HG03280 (cell line): ENCODE measurements around the gene ARMC6.
A peak's percentile ranks its signal among the peaks of the same experiment; 100 is the strongest.

Experiments used
- ATAC-seq: cut with Tn5 transposase; IDR thresholded peaks from one replicate; pipeline ENCODE4 v1.9.1; 2021; ENCODE audit warnings: mild to moderate bottlenecking, moderate library complexity; ENCODE audit not compliant: unreplicated experiment

The ARMC6 gene

GRCh38 chr19:19054315-19054938 is 21.0 kb downstream of the ARMC6 start:
- ATAC-seq: no peak

DNA sequence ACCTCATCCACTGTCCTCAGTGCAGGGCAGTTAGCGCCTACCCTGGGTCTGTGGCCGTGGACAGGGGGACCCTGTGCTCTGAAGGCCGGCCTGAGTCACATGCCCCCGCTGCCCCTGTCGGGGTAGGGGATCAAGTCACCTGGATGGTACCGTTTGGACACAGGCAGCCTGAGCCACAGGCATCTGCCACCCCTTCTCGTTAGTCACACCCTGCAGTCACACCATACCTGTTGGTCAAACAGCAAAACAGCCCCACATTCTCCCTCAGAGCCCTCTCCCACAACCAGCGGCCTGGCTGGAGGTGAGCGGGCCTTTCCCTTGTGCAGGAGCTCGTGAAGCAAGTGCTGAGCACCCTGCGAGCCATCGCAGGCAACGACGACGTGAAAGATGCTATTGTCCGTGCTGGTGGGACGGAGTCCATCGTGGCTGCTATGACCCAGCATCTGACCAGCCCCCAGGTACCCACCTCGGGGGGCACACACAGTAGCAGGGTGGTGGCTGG is 21.6 kb downstream of the ARMC6 start:
- ATAC-seq: no peak

- ATAC-seq: no peak
These were observed 22.3 kb downstream of the ARMC6 start for GRCh38 chr19:19055701-19056100.

DNA sequence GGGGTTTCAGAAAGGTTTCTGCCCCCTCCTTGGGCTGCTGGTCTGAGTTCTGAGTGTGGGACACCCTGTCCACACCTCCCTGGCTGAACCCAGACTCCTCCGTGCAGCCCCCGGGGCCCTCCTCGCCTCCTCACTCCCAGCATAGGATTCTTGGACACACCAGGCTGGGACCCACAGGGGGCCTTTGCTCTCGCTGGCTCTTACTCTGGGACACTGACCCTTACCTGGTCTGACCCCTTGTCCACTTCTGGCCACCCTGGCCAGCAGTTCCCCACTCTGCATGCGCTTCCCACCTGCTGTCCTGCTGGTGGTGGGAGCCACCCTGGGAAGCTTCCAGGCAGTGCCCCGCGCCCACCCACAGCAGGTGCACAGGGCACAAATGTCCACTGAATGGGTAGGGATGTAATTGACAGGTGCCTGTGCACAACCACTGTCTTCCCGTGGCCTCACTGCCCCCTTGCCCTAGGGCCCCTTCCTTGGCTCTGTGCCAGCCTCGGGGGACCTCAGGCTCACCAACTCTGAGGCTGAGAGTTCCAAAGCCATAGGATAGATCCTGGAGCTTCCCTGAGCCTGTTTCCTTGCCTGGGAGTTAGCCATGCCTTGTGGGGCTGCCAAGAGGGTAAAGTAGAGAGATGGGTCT is 23.4 kb downstream of the ARMC6 start:
- no peak for ATAC-seq

GRCh38 chr19:19057317-19057716 is 23.9 kb downstream of the ARMC6 start:
- ATAC-seq: no peak

GRCh38 chr19:19057720-19058119 is 24.3 kb downstream of the ARMC6 start:
- ATAC-seq: no peak

GRCh38 chr19:19059018-19059836 is 25.8 kb downstream of the ARMC6 start:
- no peak for ATAC-seq

GRCh38 chr19:19059837-19060611 is 26.6 kb downstream of the ARMC6 start:
- ATAC-seq: no peak

DNA sequence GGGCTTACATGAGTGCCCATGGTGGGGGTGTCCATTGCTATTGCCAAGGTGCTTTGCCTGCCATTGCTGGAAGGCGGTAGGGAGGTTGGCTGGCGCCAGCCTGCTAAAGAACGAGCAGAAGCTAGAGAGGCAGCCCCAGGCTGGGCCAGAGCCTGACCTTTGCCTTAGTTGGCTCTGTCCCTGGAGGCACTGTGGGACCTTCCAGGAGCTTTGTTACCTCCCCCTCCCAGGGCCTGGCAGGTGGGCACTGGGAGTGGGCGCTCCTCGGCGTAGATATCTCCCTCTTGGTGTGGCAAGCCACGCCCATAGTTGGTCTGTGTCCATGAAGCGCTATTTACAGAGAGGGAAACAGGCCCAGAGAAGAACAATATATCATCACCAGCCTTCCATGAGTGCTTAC is 28.1 kb downstream of the ARMC6 start:
- ATAC-seq: no peak

DNA sequence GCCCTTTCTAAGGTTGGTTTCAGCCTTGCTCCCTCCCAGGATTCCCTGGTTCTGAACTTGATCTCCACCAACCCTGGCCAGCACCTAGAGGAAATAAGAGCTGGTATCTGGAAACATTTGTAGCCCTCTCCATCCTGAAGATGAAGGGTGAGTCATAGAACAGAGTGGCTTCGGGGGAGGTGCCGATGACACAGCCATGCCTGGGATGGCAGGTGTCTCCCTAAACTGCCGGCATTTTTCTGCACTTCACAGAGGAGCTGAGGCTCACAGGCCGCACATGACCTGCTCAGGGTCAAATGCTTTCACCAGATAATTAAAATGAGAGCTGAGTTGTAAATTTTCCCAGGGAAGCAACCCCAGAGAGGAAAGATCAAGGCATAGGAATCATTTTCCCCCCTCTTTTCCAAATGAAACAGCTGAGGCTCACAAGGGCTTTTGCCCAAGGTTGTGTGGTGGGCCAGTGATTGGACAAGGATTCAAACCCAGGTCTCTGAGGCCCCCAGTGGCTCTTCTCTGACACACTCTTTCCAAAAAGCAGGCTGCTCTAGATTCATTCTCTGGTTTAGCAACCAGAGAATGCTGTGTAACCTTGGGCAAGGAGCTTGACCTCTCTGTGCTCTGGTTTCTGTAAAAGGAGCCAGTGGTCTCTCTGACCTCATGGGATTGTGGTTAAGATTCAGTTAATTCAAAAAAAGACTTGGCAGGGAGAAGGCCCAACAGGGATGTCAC is 29.2 kb downstream of the ARMC6 start:
- no peak for ATAC-seq

DNA sequence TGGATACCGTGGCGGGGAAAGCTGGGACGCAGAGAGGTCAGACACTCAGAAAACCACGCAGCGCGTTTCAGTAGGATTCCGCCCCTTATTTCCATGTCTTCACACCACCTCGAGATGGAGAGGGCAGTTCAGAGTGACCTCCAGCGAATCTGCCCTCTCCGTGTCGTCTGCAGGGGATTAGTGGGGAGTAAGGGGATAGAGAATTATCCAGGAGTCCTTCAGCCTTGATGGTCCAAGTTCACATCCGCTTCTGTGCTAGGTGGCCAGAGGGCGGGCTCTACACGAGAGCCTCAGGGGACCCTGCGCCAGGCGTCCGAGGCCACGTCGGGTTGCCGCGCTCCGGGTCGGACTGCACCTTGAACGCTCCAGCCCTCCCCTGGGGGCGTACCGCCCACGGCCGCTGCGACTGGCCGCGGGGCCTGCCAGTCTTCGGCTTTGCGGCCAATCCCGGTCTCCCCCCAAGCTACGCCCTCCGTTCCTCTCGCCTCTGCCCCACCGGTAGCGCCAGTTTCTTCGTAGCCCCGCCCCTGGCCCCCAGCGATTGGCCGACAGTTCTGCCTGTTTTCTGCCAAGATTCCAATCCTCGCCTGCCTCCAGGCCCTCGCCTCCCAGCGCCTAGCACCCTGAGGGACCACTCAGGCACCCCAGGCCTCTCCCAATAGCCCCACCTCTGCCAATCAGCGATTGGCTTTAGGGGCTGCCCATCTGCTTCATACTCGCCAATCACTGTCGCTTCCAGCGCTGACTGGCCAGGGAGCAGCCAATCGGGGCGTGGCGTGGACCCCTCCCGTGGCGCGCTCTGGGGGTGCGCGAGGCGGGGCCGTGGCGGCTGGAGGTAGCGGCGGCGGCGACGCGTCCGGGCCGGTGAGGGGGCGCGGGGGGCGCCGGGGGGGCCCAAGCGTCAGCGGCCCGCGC is 30.0 kb downstream of the ARMC6 start, which contains the start of gene SLC25A42:
Gene SLC25A42 (plus strand): TSS at position 812 of the 915 bp plus-strand sequence. CDS start 32,131 bp downstream, outside the sequence.
- ATAC-seq: peak; percentile 91

DNA sequence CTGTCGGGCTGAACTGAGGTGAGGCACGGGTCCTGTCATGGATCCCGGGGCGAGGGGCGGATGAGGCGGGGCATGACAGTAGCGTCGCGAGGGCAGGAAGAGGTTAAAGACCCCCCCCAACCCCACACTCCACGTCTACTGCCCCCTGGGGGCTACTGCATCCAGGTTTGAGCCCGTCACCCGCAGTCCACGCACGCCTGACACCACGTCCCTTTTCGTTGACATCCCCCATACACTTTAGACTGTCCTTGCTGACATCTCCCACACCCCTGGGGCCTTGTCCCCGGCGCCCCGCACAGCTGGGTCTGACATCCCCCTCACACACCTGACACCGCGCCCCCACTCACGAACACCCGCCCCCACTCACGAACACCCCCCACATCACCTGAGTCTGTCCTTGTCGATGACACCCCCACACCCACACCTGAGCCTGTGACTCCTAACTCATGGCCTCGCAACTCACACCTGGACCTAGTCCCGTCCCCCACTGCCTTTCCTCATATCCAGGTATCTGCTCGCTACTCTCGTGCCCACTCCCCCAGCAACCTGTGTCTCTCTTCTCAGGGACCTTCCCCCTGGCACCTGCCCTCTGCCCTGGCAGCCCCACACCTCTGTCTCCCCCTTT is 30.8 kb downstream of the ARMC6 start:
- no peak for ATAC-seq

- no peak for ATAC-seq
These were observed 31.7 kb downstream of the ARMC6 start for GRCh38 chr19:19064811-19065745.

GRCh38 chr19:19067276-19068072 is 34.1 kb downstream of the ARMC6 start:
- ATAC-seq: no peak

GRCh38 chr19:19068659-19069654 is 35.6 kb downstream of the ARMC6 start:
- ATAC-seq: no peak

DNA sequence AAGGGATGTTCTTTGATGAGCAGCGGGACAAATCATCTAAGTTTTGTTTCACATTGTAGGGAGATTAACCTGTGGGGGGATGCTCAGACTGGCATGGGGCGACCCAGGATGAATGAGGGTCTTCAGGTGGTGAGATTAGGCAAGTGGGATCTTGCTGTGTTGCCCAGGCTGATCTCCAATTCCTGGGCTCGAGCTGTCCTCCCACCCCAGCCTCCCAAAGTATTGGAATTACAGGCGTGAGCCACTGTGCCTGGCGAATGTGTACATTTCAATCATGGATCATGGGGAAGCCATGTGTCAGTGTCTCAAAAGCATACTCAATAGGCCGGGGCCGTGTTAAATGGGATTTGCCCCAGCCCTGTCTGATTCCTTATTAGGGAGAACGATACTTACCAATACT is 38.5 kb downstream of the ARMC6 start:
- no peak for ATAC-seq
